HEK293 (cell line): ENCODE results near the gene ALKBH3.
A peak's percentile ranks its signal among the peaks of the same experiment; 100 is the strongest.

Experiments
- GFI1B ChIP-seq: fragments of 450-650 bp; formaldehyde crosslinking; IDR thresholded peaks from 2 replicates; pipeline ENCODE4 v1.5.1; 2016; ENCODE audit warnings: missing biosample characterization, missing genetic modification characterization
- GLIS2 ChIP-seq: fragments of 450-650 bp; formaldehyde crosslinking; IDR thresholded peaks from 2 replicates; pipeline ENCODE4 v1.5.1; 2016; ENCODE audit warnings: missing biosample characterization, missing genetic modification characterization
- KLF17 ChIP-seq: fragments of 450-650 bp; formaldehyde crosslinking; IDR thresholded peaks from 2 replicates; pipeline ENCODE4 v1.5.1; 2016; ENCODE audit warnings: missing biosample characterization, missing genetic modification characterization
- KLF9 ChIP-seq: fragments of 450-650 bp; formaldehyde crosslinking; IDR thresholded peaks from 2 replicates; pipeline ENCODE4 v1.5.1; 2016; ENCODE audit warnings: missing biosample characterization, missing genetic modification characterization, low read depth
- PRDM1 ChIP-seq: fragments of 450-650 bp; formaldehyde crosslinking; IDR thresholded peaks from 2 replicates; pipeline ENCODE4; 2016; ENCODE audit warnings: missing biosample characterization, missing genetic modification characterization
- PRDM10 ChIP-seq: fragments of 450-650 bp; formaldehyde crosslinking; IDR thresholded peaks from 2 replicates; pipeline ENCODE4 v1.5.1; 2016; ENCODE audit warnings: missing biosample characterization, missing genetic modification characterization
- PRDM4 ChIP-seq: fragments of 450-650 bp; formaldehyde crosslinking; IDR thresholded peaks from 2 replicates; pipeline ENCODE4 v1.5.1; 2017; ENCODE audit warnings: missing biosample characterization, missing genetic modification characterization
- PRDM6 ChIP-seq: fragments of 450-650 bp; formaldehyde crosslinking; IDR thresholded peaks from 2 replicates; pipeline ENCODE4 v1.5.1; 2017; ENCODE audit warnings: missing biosample characterization, missing genetic modification characterization
- SP2 ChIP-seq: fragments of 450-650 bp; formaldehyde crosslinking; IDR thresholded peaks from 2 replicates; pipeline ENCODE4 v1.5.1; 2016; ENCODE audit warnings: missing biosample characterization, missing genetic modification characterization
- SP3 ChIP-seq: fragments of 450-650 bp; formaldehyde crosslinking; IDR thresholded peaks from 2 replicates; pipeline ENCODE4 v1.5.1; 2016; ENCODE audit warnings: missing biosample characterization, missing genetic modification characterization
- YY2 ChIP-seq: fragments of 450-650 bp; formaldehyde crosslinking; IDR thresholded peaks from 2 replicates; pipeline ENCODE4 v1.5.1; 2016; ENCODE audit warnings: missing biosample characterization, missing genetic modification characterization
- ZEB2 ChIP-seq: fragments of 450-650 bp; formaldehyde crosslinking; IDR thresholded peaks from 2 replicates; pipeline ENCODE4 v1.5.1; 2016; ENCODE audit warnings: missing biosample characterization, missing genetic modification characterization
- ZFP69B ChIP-seq: fragments of 450-650 bp; formaldehyde crosslinking; IDR thresholded peaks from 2 replicates; pipeline ENCODE4 v1.5.1; 2016; ENCODE audit warnings: missing biosample characterization, missing genetic modification characterization
- ZNF239 ChIP-seq: fragments of 450-650 bp; formaldehyde crosslinking; IDR thresholded peaks from 2 replicates; pipeline ENCODE4 v1.5.1; 2016; ENCODE audit warnings: missing biosample characterization, missing genetic modification characterization
- ZNF362 ChIP-seq: fragments of 450-650 bp; formaldehyde crosslinking; IDR thresholded peaks from 2 replicates; pipeline ENCODE4 v1.5.1; 2016; ENCODE audit warnings: missing biosample characterization, missing genetic modification characterization
- ZNF426 ChIP-seq: fragments of 450-650 bp; formaldehyde crosslinking; IDR thresholded peaks from 2 replicates; pipeline ENCODE4 v1.5.1; 2017; ENCODE audit warnings: missing biosample characterization, missing genetic modification characterization, mild to moderate bottlenecking, inconsistent platforms, moderate library complexity
- ZNF518A ChIP-seq: fragments of 450-650 bp; formaldehyde crosslinking; conservative IDR thresholded peaks from 2 replicates; pipeline ENCODE4 v1.5.1; 2016; ENCODE audit warnings: low read depth, missing biosample characterization, missing genetic modification characterization
- ZNF629 ChIP-seq: fragments of 450-650 bp; formaldehyde crosslinking; IDR thresholded peaks from 2 replicates; pipeline ENCODE4 v1.5.1; 2017; ENCODE audit warnings: missing biosample characterization, missing genetic modification characterization
- ZNF660 ChIP-seq: fragments of 450-650 bp; IDR thresholded peaks from 2 replicates; pipeline ENCODE4 v1.5.1; 2018; ENCODE audit warnings: missing biosample characterization, mild to moderate bottlenecking, missing genetic modification characterization
- ZNF692 ChIP-seq: fragments of 450-650 bp; formaldehyde crosslinking; IDR thresholded peaks from 2 replicates; pipeline ENCODE4 v1.5.1; 2016; ENCODE audit warnings: missing biosample characterization, missing genetic modification characterization
- ZNF792 ChIP-seq: fragments of 450-650 bp; formaldehyde crosslinking; IDR thresholded peaks from 2 replicates; pipeline ENCODE4 v1.5.1; 2016; ENCODE audit warnings: missing biosample characterization, missing genetic modification characterization

ALKBH3 gene

GRCh38 chr11:43830928-43831440 is 49.6 kb upstream of the ALKBH3 start (continued):
- peak; percentile 72 for TF ChIP-seq PRDM10
- no peak for TF ChIP-seq ZNF426 (tag by site-specific recombination)
- TF ChIP-seq KLF9 (tag by site-specific recombination), result no peak
- TF ChIP-seq ZNF792 (tag by site-specific recombination), result no peak
- TF ChIP-seq ZNF629 (tag by site-specific recombination), result peak; percentile 81
- peak; percentile 89 for TF ChIP-seq ZNF362
- peak; percentile 88 for TF ChIP-seq ZNF660
- 0 out of 2 replicates have a peak, but pooled peaks have one; percentile 6 for TF ChIP-seq PRDM6 (tag by site-specific recombination)
- TF ChIP-seq ZNF239, result no peak
- TF ChIP-seq GLIS2, result no peak
- 0 out of 2 replicates have a peak, but pooled peaks have one; percentile 28 for TF ChIP-seq ZEB2 (tag by site-specific recombination)
- no peak for TF ChIP-seq YY2 (tag by site-specific recombination)
- no peak for TF ChIP-seq SP2 (tag by site-specific recombination)
- TF ChIP-seq ZNF518A (tag by site-specific recombination), result 0 out of 2 replicates have a peak, but pooled peaks have one; percentile 16
- TF ChIP-seq ZNF692 (tag by site-specific recombination), result no peak
- no peak for TF ChIP-seq ZFP69B (tag by site-specific recombination)
- peak; percentile 23; the same call in 1 of the 2 replicates for TF ChIP-seq SP3 (tag by site-specific recombination)
- peak; percentile 65 for TF ChIP-seq PRDM1 (tag by site-specific recombination)
- TF ChIP-seq PRDM4 (tag by site-specific recombination), result no peak
- no peak for TF ChIP-seq KLF17 (tag by site-specific recombination)
- peak; percentile 74; the same call in 1 of the 2 replicates for TF ChIP-seq GFI1B (tag by site-specific recombination)
